ENCODE measurements around the gene ABCB9. TPM values are rescaled to one million over a fixed set of nuclear protein-coding genes. Genes with fewer than 3 reads are reported as not detected.

The ABCB9 gene
- total RNA-seq, 1 experiment from 2014 or later, result 6.3 TPM

DNA sequence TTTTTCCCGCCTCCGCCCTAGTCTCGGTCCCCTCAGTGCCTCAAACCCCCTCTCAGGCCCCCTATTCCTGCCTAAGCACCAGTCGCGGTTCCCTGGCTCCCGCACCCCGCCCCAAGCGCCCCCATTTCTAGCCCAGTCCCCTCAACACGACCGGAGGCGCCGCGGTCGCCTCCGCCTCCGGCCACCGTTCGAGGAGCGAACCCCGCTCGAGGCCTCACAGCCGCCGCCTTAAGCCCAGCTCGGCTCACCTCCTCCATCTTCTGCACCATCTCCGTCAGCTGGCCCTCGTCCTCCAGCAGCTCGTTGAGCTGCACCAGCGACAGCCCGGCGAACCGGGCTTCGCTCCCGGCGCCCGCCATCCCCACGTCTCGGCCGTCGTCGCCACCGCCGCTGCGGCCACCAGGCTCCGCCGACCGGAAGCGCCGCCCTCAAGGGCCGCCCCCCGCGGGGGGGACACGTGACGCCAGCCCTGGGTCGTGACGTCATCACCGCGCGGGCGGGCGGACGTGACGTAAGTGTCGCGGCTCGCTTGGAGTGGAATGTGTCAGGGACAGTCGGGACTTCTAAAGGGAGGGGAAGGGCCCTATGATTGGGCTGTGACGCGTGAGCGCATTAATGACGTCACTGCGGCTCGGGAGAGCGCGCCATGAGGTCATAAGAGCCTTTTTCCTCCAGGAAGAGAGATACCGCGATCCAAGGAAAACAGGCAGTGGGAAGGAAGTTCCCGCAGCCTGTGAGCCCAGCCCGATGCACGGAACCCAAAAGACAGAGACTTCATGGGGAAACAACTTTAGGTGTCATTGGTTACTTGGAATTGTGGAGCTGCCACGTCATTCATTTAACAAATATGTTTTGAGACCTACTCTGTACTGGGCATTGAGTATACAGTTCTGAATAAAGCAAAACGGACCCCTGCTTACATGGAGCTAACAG is 70.3 kb downstream of the ABCB9 start, which contains the start of gene VPS37B (continued):
- TF ChIP-seq, protein P1, sequence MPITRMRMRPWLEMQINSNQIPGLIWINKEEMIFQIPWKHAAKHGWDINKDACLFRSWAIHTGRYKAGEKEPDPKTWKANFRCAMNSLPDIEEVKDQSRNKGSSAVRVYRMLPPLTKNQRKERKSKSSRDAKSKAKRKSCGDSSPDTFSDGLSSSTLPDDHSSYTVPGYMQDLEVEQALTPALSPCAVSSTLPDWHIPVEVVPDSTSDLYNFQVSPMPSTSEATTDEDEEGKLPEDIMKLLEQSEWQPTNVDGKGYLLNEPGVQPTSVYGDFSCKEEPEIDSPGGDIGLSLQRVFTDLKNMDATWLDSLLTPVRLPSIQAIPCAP (CRISPR knock-in tag; IDR thresholded peaks at IDR 0.05), result peak; percentile 85
- TF ChIP-seq, protein P2, sequence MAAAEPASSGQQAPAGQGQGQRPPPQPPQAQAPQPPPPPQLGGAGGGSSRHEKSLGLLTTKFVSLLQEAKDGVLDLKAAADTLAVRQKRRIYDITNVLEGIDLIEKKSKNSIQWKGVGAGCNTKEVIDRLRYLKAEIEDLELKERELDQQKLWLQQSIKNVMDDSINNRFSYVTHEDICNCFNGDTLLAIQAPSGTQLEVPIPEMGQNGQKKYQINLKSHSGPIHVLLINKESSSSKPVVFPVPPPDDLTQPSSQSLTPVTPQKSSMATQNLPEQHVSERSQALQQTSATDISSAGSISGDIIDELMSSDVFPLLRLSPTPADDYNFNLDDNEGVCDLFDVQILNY (CRISPR knock-in tag; IDR thresholded peaks at IDR 0.05), result 0 out of 2 replicates have a peak, but pooled peaks have one; percentile 78
- TF ChIP-seq, protein P3, sequence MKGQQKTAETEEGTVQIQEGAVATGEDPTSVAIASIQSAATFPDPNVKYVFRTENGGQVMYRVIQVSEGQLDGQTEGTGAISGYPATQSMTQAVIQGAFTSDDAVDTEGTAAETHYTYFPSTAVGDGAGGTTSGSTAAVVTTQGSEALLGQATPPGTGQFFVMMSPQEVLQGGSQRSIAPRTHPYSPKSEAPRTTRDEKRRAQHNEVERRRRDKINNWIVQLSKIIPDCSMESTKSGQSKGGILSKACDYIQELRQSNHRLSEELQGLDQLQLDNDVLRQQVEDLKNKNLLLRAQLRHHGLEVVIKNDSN (CRISPR knock-in tag; IDR thresholded peaks at IDR 0.05), result peak; percentile 91
- TF ChIP-seq SP1 (CRISPR knock-in tag; conservative IDR thresholded peaks at IDR 0.05) (peak; percentile 67; the same call in 1 of the 2 replicates), ZNF671 (CRISPR knock-in tag; IDR thresholded peaks at IDR 0.05) (no peak), IRF2 (CRISPR knock-in tag; IDR thresholded peaks at IDR 0.05; ENCODE audit: borderline replicate concordance, low read depth) (no peak), ATF1 (CRISPR knock-in tag; IDR thresholded peaks at IDR 0.05) (peak; percentile 62; the same call in 1 of the 2 replicates), CREB1 (CRISPR knock-in tag; IDR thresholded peaks at IDR 0.05) (peak; percentile 56), FOXP1 (CRISPR knock-in tag; IDR thresholded peaks at IDR 0.05; ENCODE audit: borderline replicate concordance) (peak; percentile 69), NR1H2 (CRISPR knock-in tag; IDR thresholded peaks at IDR 0.05) (no peak), SMAD3 (CRISPR knock-in tag; IDR thresholded peaks at IDR 0.05; ENCODE audit: borderline replicate concordance) (peak; percentile 54; the same call in 1 of the 2 replicates), ETV6 (CRISPR knock-in tag; IDR thresholded peaks at IDR 0.05) (peak; percentile 92), ZNF317 (CRISPR knock-in tag; IDR thresholded peaks at IDR 0.05; ENCODE audit: borderline replicate concordance, low read depth) (0 out of 2 replicates have a peak, but pooled peaks have one; percentile 50)
- TF ChIP-seq, protein P4, sequence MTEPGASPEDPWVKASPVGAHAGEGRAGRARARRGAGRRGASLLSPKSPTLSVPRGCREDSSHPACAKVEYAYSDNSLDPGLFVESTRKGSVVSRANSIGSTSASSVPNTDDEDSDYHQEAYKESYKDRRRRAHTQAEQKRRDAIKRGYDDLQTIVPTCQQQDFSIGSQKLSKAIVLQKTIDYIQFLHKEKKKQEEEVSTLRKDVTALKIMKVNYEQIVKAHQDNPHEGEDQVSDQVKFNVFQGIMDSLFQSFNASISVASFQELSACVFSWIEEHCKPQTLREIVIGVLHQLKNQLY (CRISPR knock-in tag; IDR thresholded peaks at IDR 0.05), result no peak
- TF ChIP-seq, protein P5, sequence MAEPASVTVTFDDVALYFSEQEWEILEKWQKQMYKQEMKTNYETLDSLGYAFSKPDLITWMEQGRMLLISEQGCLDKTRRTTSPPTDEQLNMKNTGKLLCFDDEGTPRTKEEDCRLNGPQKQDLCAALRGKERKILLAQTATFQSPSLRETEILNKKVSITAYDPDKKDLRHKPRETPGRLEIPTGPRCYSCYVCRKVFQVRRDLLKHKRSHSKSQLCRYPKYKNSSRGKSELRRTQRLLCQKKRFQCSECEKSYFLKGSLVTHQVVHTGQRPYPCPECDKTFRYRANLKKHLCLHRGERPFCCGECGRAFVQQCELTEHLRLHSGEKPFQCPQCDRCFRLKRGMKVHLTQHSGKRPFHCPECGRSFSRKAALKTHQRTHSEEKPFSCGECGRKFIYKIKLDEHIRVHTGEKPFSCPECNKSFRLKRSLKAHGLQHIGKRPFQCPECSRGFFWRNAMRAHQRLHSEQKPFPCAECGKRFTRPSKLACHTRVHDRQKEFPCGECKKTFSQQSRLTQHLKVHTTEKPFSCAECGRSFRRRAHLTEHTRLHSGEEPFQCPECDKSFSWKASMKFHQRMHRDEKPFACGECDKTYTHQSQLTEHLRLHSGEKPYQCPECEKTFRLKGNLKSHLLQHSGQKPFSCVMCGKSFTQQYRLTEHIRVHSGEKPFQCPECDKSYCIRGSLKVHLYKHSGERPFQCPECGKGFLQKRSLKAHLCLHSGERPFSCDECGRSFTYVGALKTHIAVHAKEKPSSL (CRISPR knock-in tag; conservative IDR thresholded peaks at IDR 0.05), result no peak
- TF ChIP-seq, protein P6, sequence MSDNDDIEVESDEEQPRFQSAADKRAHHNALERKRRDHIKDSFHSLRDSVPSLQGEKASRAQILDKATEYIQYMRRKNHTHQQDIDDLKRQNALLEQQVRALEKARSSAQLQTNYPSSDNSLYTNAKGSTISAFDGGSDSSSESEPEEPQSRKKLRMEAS (CRISPR knock-in tag; IDR thresholded peaks at IDR 0.05), result peak; percentile 75; the same call in 1 of the 2 replicates
- TF ChIP-seq, protein P7, sequence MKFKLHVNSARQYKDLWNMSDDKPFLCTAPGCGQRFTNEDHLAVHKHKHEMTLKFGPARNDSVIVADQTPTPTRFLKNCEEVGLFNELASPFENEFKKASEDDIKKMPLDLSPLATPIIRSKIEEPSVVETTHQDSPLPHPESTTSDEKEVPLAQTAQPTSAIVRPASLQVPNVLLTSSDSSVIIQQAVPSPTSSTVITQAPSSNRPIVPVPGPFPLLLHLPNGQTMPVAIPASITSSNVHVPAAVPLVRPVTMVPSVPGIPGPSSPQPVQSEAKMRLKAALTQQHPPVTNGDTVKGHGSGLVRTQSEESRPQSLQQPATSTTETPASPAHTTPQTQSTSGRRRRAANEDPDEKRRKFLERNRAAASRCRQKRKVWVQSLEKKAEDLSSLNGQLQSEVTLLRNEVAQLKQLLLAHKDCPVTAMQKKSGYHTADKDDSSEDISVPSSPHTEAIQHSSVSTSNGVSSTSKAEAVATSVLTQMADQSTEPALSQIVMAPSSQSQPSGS (CRISPR knock-in tag; IDR thresholded peaks at IDR 0.05; ENCODE audit: borderline replicate concordance, low read depth), result 0 out of 2 replicates have a peak, but pooled peaks have one; percentile 34
- TF ChIP-seq, protein P8, sequence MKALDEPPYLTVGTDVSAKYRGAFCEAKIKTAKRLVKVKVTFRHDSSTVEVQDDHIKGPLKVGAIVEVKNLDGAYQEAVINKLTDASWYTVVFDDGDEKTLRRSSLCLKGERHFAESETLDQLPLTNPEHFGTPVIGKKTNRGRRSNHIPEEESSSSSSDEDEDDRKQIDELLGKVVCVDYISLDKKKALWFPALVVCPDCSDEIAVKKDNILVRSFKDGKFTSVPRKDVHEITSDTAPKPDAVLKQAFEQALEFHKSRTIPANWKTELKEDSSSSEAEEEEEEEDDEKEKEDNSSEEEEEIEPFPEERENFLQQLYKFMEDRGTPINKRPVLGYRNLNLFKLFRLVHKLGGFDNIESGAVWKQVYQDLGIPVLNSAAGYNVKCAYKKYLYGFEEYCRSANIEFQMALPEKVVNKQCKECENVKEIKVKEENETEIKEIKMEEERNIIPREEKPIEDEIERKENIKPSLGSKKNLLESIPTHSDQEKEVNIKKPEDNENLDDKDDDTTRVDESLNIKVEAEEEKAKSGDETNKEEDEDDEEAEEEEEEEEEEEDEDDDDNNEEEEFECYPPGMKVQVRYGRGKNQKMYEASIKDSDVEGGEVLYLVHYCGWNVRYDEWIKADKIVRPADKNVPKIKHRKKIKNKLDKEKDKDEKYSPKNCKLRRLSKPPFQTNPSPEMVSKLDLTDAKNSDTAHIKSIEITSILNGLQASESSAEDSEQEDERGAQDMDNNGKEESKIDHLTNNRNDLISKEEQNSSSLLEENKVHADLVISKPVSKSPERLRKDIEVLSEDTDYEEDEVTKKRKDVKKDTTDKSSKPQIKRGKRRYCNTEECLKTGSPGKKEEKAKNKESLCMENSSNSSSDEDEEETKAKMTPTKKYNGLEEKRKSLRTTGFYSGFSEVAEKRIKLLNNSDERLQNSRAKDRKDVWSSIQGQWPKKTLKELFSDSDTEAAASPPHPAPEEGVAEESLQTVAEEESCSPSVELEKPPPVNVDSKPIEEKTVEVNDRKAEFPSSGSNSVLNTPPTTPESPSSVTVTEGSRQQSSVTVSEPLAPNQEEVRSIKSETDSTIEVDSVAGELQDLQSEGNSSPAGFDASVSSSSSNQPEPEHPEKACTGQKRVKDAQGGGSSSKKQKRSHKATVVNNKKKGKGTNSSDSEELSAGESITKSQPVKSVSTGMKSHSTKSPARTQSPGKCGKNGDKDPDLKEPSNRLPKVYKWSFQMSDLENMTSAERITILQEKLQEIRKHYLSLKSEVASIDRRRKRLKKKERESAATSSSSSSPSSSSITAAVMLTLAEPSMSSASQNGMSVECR (CRISPR knock-in tag; IDR thresholded peaks at IDR 0.05; ENCODE audit: borderline replicate concordance), result no peak
- TF ChIP-seq, protein P9, sequence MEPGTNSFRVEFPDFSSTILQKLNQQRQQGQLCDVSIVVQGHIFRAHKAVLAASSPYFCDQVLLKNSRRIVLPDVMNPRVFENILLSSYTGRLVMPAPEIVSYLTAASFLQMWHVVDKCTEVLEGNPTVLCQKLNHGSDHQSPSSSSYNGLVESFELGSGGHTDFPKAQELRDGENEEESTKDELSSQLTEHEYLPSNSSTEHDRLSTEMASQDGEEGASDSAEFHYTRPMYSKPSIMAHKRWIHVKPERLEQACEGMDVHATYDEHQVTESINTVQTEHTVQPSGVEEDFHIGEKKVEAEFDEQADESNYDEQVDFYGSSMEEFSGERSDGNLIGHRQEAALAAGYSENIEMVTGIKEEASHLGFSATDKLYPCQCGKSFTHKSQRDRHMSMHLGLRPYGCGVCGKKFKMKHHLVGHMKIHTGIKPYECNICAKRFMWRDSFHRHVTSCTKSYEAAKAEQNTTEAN (CRISPR knock-in tag; IDR thresholded peaks at IDR 0.05), result peak; percentile 62; the same call in 1 of the 2 replicates
